Epithelial cell of esophagus (primary cell): ENCODE measurements around the gene TCERG1L.

Source experiments
- DNase-seq: peaks from one replicate; pipeline ENCODE4 v3.0.0; 2010; ENCODE audit warnings: low read depth
- H3K4me3 ChIP-seq: 2 replicates; pipeline ENCODE4 v1.5.1; 2011; ENCODE audit warnings: mild to moderate bottlenecking, low read length, control low read depth
- TF ChIP-seq, protein P1 (sequence below): IDR thresholded peaks from 2 replicates; pipeline ENCODE4 v1.5.1; 2011; ENCODE audit warnings: low read depth, mild to moderate bottlenecking, low read length, control low read depth, inconsistent platforms; ENCODE audit not compliant: insufficient read depth; ENCODE audit errors: missing control alignments

TCERG1L gene

DNA sequence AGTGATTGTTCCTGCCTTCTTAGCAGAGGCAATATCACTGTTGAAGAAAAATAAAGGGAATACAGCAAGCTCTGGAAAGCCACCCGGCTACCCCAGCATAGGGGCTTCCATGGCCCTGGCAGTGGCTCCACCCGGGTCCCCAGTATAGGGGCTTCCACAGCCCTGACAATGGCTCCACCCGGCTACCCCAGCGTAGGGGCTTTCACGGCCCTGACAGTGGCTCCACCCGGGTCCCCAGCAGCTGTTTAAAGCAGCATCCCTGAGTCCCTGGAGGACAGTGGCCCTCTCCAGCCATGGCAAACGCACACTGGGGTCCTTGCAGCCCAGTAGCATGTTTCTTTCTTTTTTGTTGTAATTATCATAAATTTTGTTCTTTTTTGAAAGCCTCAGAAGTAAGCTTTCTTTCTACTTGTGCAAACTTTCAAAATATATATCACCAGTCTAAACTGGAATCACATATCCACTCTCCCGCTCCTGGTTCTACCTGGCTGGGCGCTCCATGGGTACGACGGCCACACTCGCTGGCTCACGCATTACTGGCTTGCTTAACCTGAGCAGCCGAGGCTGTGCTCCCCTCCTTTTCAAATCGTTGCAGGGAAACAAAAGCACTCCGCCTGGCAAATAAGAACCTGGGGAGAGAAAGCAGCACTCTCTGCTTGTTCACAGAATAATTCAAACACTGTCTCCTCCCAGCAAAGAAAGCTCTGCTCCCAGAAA is 62.1 kb downstream of the TCERG1L start:
- TF ChIP-seq, protein P1, sequence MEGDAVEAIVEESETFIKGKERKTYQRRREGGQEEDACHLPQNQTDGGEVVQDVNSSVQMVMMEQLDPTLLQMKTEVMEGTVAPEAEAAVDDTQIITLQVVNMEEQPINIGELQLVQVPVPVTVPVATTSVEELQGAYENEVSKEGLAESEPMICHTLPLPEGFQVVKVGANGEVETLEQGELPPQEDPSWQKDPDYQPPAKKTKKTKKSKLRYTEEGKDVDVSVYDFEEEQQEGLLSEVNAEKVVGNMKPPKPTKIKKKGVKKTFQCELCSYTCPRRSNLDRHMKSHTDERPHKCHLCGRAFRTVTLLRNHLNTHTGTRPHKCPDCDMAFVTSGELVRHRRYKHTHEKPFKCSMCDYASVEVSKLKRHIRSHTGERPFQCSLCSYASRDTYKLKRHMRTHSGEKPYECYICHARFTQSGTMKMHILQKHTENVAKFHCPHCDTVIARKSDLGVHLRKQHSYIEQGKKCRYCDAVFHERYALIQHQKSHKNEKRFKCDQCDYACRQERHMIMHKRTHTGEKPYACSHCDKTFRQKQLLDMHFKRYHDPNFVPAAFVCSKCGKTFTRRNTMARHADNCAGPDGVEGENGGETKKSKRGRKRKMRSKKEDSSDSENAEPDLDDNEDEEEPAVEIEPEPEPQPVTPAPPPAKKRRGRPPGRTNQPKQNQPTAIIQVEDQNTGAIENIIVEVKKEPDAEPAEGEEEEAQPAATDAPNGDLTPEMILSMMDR, result no peak
- no peak for DNase-seq
- H3K4me3 ChIP-seq, result no peak overlapping the region

DNA sequence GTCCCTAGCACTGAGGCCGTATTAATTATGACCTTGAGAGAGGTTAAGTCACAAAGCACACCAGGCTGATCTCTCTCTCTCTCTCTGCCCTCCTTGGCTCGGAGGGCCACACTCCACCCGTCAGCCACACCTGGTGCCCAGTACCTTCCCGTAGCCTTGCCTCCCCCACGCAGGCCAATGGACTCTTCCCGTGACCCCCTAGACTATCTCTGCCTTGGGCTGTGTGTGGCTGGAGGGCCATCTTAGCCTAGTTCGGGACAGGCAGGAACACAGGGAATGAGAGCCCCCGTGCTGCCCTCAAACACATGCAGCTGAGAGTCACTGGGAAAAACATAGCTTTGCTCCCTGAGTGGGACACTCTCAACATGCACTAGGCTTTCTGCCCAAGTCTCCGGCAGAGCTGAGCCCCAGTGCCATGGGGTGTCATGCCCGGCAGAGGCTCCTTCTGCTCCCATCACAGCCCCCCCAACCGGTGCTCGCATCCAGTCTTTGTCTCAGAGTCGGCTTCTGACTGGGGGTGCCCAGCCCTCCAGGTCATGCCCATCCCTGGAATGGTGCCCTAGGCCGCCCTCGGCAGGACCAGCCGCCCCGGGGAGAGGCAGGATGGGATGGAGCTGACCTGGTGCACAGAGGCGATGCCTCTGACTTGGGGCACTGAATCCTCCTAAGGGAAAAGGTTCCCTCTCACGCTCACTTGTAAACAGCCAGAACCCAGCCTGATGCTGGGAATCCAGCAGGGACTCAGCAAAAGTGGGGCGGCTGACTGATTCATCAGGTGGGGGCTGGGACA is 63.0 kb downstream of the TCERG1L start:
- H3K4me3 ChIP-seq, result no peak overlapping the region
- DNase-seq, result no peak
- TF ChIP-seq, protein P1, result no peak

DNA sequence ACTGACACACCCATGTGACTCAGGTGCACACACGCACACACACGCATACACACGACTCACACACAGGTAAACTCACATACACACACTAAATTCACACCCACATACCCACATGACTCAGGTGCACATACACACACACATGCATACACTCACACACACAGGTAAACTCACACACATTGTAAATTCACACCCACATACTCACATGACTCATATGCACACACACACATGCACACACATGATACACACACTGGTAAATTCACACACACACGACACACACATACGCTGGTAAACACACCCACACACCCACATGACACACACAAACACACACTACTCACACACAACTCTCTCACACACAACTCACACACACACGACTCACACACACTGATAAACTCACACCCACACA is 63.6 kb downstream of the TCERG1L start:
- TF ChIP-seq, protein P1, result no peak

DNA sequence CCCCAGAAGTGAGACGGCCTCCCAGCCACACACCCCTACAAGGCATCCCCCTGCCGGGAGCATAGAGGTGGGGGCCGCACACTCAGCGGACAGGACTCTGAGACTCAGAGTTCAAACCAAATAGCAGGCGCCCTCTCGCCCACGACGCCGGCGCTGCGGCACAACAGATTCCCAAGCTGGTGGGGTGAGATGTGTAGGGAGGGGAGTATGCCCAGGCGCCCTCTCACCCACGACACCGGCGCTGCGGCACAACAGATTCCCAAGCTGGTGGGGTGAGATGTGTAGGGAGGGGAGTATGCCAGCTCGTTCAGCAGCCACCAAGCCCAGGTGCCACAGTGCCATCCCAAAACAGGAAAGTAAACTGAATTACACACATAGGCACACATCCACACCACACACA is 64.7 kb downstream of the TCERG1L start:
- TF ChIP-seq, protein P1, result no peak
- no peak overlapping the region for H3K4me3 ChIP-seq
- no peak for DNase-seq

More for the DNA sequence above, 63.6 kb downstream of the TCERG1L start:
- H3K4me3 ChIP-seq, result no peak overlapping the region
- DNase-seq, result no peak

DNA sequence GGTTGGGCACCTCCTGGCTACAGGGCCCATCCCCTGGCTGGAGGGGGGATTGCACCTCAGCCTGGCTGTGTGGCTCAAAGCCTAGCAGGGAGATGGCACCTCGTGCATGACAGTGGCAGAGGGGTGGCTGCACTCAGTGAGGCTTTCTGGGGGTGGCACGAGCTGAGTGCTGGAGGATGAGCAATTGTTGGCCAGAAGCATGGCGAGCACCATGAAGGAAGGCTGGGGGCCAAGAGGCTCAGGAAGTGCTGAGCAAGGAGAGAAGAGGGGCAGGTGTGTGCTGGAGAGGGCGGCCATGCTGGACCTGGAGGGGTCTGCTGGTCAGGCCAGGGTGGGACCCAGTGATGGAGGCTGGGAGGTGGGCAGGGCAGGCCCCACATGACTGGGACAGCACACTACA is 65.4 kb downstream of the TCERG1L start:
- DNase-seq, result no peak
- TF ChIP-seq, protein P1, result no peak
- H3K4me3 ChIP-seq, result no peak overlapping the region

DNA sequence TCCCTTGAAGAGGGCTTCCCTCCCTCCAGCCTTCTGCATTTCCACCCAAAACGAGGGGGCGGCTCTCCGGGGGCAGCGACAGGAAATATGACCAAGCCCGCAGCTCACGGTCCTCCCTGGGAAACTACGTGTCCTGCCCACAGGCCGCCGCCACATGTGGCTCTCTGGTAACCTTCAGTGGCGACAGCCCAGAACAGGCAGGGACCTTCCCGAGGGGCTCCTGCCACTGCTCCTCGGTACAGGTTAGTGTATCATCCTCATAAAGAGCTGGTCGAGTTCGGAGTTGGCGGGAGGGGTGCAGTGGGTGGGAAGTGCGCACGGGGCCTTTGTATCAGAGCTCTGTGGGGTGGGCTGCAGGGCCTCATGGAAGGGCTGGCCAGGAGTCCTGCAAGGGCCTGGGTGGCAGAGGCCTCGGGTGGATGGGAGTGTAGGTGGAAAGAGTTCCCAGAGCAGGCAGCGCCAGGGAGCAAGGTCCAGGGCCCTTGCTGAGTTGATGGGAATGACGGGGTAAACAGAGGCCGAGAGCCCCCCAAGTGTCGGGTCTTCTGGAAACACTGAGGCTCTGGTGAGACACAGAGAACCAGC is 66.0 kb downstream of the TCERG1L start:
- H3K4me3 ChIP-seq, result no peak overlapping the region
- DNase-seq, result no peak
- TF ChIP-seq, protein P1, result no peak
